Osteocyte (in vitro differentiated cells): ENCODE measurements around the gene LFNG. TPM values are rescaled to one million over a fixed set of nuclear protein-coding genes. Genes with fewer than 3 reads are reported as not detected.

Experiments used
- DNase-seq: peaks from one replicate; pipeline ENCODE4 v3.0.0; 2021; ENCODE audit warnings: mixed read lengths; ENCODE audit not compliant: unreplicated experiment; ENCODE audit errors: extremely low spot score
- H3K27ac Mint-ChIP-seq: one replicate; pipeline ENCODE4 v1.8.0; 2021; ENCODE audit warnings: mild to moderate bottlenecking, mixed read lengths; ENCODE audit not compliant: unreplicated experiment
- H3K27me3 Mint-ChIP-seq: one replicate; pipeline ENCODE4 v1.8.0; 2021; ENCODE audit warnings: mixed read lengths; ENCODE audit not compliant: unreplicated experiment
- H3K36me3 Mint-ChIP-seq: one replicate; pipeline ENCODE4 v1.8.0; 2021; ENCODE audit warnings: mixed read lengths; ENCODE audit not compliant: unreplicated experiment
- H3K4me1 Mint-ChIP-seq: one replicate; pipeline ENCODE4 v1.8.0; 2021; ENCODE audit warnings: mixed read lengths; ENCODE audit not compliant: unreplicated experiment
- H3K4me3 Mint-ChIP-seq: one replicate; pipeline ENCODE4 v1.8.0; 2021; ENCODE audit warnings: mild to moderate bottlenecking, moderate library complexity, mixed read lengths; ENCODE audit not compliant: unreplicated experiment
- H3K9me3 Mint-ChIP-seq: one replicate; pipeline ENCODE4 v1.8.0; 2021; ENCODE audit warnings: mixed read lengths; ENCODE audit not compliant: unreplicated experiment
- CTCF ChIP-seq: fragments of 200-600 bp; sonication (generic); IDR thresholded peaks from 2 replicates; pipeline ENCODE4 v1.5.0; 2021; ENCODE audit warnings: antibody characterized with exemption, mild to moderate bottlenecking, moderate library complexity
- total RNA-seq: library from RNA; stranded (reverse); gene quantifications from 2 replicates; pipeline ENCODE4 v1.2.1, GENCODE V29; 2021

The LFNG gene
- total RNA-seq, 1 donor from 2014 or later: 23.3 TPM

- peaks cover 2% of the 10 kb centered on the region for H3K27me3 Mint-ChIP-seq
- H3K4me3 Mint-ChIP-seq: no peak overlapping the region
- TF ChIP-seq CTCF: no peak
- no peak for DNase-seq
- H3K36me3 Mint-ChIP-seq: no peaks in the 10 kb centered on the region
- no peak overlapping the region for H3K27ac Mint-ChIP-seq
- peaks cover 4% of the 10 kb centered on the region for H3K4me1 Mint-ChIP-seq
- H3K9me3 Mint-ChIP-seq: no peaks in the 10 kb centered on the region
Measured at GRCh38 chr7:2496375-2496774, 23.2 kb upstream of the LFNG start.

- Mint-ChIP-seq H3K27me3 (peaks cover 2% of the 10 kb centered on the region), H3K4me3 (no peak overlapping the region), H3K36me3 (no peaks in the 10 kb centered on the region), H3K27ac (no peak overlapping the region), H3K4me1 (peaks cover 4% of the 10 kb centered on the region), H3K9me3 (no peaks in the 10 kb centered on the region)
- TF ChIP-seq CTCF: no peak
- no peak for DNase-seq
Measured at GRCh38 chr7:2497065-2497464, 22.5 kb upstream of the LFNG start.

- Mint-ChIP-seq H3K36me3 (no peaks in the 10 kb centered on the region), H3K27ac (no peak overlapping the region), H3K4me3 (no peak overlapping the region), H3K27me3 (peaks cover 2% of the 10 kb centered on the region), H3K9me3 (no peaks in the 10 kb centered on the region), H3K4me1 (peaks cover 4% of the 10 kb centered on the region)
- no peak for DNase-seq
- no peak for TF ChIP-seq CTCF
Measured at GRCh38 chr7:2497500-2498336, 21.9 kb upstream of the LFNG start.

GRCh38 chr7:2498708-2499107 is 20.9 kb upstream of the LFNG start:
- Mint-ChIP-seq H3K27me3 (peaks cover 2% of the 10 kb centered on the region), H3K9me3 (no peaks in the 10 kb centered on the region), H3K27ac (no peak overlapping the region), H3K36me3 (no peaks in the 10 kb centered on the region), H3K4me1 (peaks cover 3% of the 10 kb centered on the region), H3K4me3 (no peak overlapping the region)
- no peak for DNase-seq
- no peak for TF ChIP-seq CTCF

- Mint-ChIP-seq H3K9me3 (no peaks in the 10 kb centered on the region), H3K27me3 (peaks cover 2% of the 10 kb centered on the region), H3K36me3 (no peaks in the 10 kb centered on the region), H3K4me3 (no peak overlapping the region), H3K27ac (no peak overlapping the region), H3K4me1 (peaks cover 3% of the 10 kb centered on the region)
- DNase-seq: no peak
- TF ChIP-seq CTCF: no peak
Measured at GRCh38 chr7:2499181-2499580, 20.4 kb upstream of the LFNG start.
